NT2/D1 (cell line): ENCODE results near the gene BRD9.
"Not testable (repeated sequence)": the region's sequence is repeated elsewhere in the genome, so short reads cannot be mapped to it uniquely, and the experiment has no call there.

Experiments used
- SUZ12 ChIP-seq: IDR thresholded peaks from 2 replicates; pipeline ENCODE4 v1.6.1; 2011; ENCODE audit not compliant: insufficient read length, insufficient read depth; ENCODE audit errors: extremely low read depth
- YY1 ChIP-seq: IDR thresholded peaks from 2 replicates; pipeline ENCODE4 v1.6.1; 2011; ENCODE audit not compliant: insufficient read length, insufficient read depth

DNA sequence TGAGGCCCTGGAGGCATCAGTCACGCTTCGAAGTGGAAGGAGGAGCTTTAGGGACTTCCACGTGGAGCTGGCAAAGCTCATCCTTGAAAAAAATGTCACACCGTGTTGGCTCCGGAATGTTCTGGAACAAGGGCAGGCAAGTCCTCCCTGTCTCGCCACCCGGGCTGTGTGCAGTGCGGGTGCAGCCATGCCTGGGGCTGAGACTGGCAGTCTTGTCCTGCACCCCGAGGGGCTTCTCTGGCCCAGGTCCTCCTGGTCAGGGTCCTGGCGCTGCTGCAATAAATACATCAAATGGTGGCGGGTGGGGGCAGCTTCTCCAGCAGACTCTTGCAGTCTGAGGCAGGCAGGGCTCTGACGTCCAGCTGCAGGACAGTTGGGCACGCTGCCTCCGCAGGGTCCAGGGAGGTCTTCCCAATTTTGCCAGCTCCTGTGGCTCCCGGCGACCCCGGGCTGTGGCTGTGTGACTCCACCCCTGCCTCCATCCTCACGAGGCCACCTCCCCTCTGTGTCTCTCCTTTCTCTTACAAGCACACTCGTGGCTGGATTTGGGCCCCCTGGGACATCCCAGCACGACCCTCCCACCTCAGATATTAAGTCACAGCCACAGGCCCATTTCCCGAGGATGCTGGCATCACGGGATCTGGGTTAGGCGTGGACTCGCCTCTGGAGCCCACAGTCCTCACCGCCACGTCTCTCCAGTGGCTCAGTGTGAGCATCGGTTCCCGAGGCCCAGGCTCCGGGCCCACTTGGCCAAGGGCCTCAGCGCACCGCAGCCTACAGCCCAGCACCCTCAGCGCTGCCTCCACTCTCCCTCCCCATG lies 50.0 kb downstream of the BRD9 start:
- TF ChIP-seq YY1, SUZ12: not testable (repeated sequence)
